ENCODE measurements around the gene TSSK6.

DNA sequence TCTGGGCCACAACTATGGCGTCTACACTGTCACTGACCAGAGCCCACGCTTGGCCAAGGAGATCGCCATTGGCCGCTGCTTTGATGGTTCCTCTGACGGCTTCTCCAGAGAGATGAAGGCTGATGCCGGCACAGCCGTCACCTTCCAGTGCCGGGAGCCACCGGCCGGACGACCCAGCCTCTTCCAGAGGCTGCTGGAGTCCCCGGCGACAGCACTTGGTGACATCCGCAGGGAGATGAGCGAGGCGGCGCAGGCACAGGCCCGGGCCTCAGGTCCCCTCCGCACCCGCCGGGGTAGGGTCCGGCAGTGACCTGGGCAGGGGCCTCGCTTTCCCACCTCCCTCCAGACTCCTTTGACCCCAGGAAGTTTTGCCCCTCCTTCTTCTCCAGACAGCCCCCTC lies 30.4 kb upstream of the TSSK6 start:
- TF ChIP-seq, protein P1, sequence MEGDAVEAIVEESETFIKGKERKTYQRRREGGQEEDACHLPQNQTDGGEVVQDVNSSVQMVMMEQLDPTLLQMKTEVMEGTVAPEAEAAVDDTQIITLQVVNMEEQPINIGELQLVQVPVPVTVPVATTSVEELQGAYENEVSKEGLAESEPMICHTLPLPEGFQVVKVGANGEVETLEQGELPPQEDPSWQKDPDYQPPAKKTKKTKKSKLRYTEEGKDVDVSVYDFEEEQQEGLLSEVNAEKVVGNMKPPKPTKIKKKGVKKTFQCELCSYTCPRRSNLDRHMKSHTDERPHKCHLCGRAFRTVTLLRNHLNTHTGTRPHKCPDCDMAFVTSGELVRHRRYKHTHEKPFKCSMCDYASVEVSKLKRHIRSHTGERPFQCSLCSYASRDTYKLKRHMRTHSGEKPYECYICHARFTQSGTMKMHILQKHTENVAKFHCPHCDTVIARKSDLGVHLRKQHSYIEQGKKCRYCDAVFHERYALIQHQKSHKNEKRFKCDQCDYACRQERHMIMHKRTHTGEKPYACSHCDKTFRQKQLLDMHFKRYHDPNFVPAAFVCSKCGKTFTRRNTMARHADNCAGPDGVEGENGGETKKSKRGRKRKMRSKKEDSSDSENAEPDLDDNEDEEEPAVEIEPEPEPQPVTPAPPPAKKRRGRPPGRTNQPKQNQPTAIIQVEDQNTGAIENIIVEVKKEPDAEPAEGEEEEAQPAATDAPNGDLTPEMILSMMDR (IDR thresholded peaks at IDR 0.05 in 8 of 11, conservative IDR thresholded peaks at IDR 0.05 in 3 of 11): no peak
- TF ChIP-seq POLR2AphosphoS5 (IDR thresholded peaks at IDR 0.05): no peak
- no peak for TF ChIP-seq POLR2A (IDR thresholded peaks at IDR 0.05)

All from spleen (tissue), 7 donors.